GM12878 (cell line): Measurements from ENCODE around the gene GJC1. TPM values are rescaled to one million over a fixed set of nuclear protein-coding genes. Genes with fewer than 3 reads are reported as not detected.

Source experiments
- ATAC-seq: fragments of 200-7000 bp; cut with Tn5 transposase; 3 replicates; pipeline ENCODE4 v1.9.1; 2020; ENCODE audit warnings: mild to moderate bottlenecking, moderate library complexity
- BruUV-seq: library from RNA; stranded (reverse); fragments of 400-500 nt; replicated peaks from 2 replicates; lab custom pipeline; 2021; lab: Mats Ljungman, UMichigan
- CTCF ChIA-PET: fragments of 300-600 bp; sonication (Branson Sonifier 250); formaldehyde crosslinking; extraction: SDS; loops from one replicate; lab custom pipeline; 2021; ENCODE audit warnings: inconsistent platforms; lab: Yijun Ruan, JAX
- POLR2A ChIA-PET: fragments of 350-600 bp; formaldehyde crosslinking; extraction: SDS; loops from one replicate; lab custom pipeline; 2021; ENCODE audit warnings: inconsistent platforms; lab: Charles Lee
- RAD21 ChIA-PET: fragments of 300-600 bp; sonication (Branson Sonifier 250); formaldehyde crosslinking; loops from one replicate; lab custom pipeline; 2023; ENCODE audit warnings: antibody characterized with exemption; ENCODE audit not compliant: unreplicated experiment; lab: Charles Lee
- SMC1A ChIA-PET: fragments of 300-600 bp; sonication (Branson Sonifier 250); formaldehyde crosslinking; loops from one replicate; lab custom pipeline; 2023; ENCODE audit not compliant: unreplicated experiment, uncharacterized antibody; lab: Charles Lee
- DNase-seq: peaks from one replicate; pipeline ENCODE4 v3.0.0-alpha.2; 2011; ENCODE audit warnings: low read depth, low spot score
- FAIRE-seq: peaks from 3 replicates; lab custom pipeline; 2011; peaks lifted over from hg19 to GRCh38; lab: Jason Lieb, UNC
- H2AFZ ChIP-seq: 2 replicates; pipeline ENCODE4 v1.6.0; 2011; ENCODE audit warnings: low read depth, low read length, control low read depth; ENCODE audit not compliant: control insufficient read depth
- H3K27ac ChIP-seq: 2 replicates; pipeline ENCODE4 v1.5.1; 2011; ENCODE audit warnings: control low read depth; ENCODE audit not compliant: control insufficient read depth, insufficient read depth
- H3K27me3 ChIP-seq, 2 experiments: replicated peaks in 1 of 2; 2 replicates each; pipeline versions ENCODE4 v1.6.0 to v1.6.1; 2011; ENCODE audit warnings: low read length in 1 of 2; ENCODE audit not compliant: control insufficient read depth in 2 of 2, insufficient read depth in 2 of 2
- H3K36me3 ChIP-seq, 2 experiments: 2 replicates each; pipeline ENCODE4 v1.5.1; 2011; ENCODE audit warnings: low read length in 1 of 2; ENCODE audit not compliant: control insufficient read depth in 2 of 2, insufficient read depth in 2 of 2
- H3K4me1 ChIP-seq: 2 replicates; pipeline ENCODE4 v1.6.1; 2011; ENCODE audit warnings: mild to moderate bottlenecking, low read length, moderate library complexity, mixed read lengths; ENCODE audit not compliant: control insufficient read depth, insufficient read depth
- H3K4me2 ChIP-seq: 2 replicates; pipeline ENCODE4 v1.6.0; 2011; ENCODE audit warnings: control low read depth; ENCODE audit not compliant: control insufficient read depth, insufficient read depth
- H3K4me3 ChIP-seq: fragments of 200-600 bp; sonication (generic); 2 replicates; pipeline ENCODE4 v1.5.1; 2016
- H3K79me2 ChIP-seq: 2 replicates; pipeline ENCODE4 v1.6.0; 2011; ENCODE audit warnings: low read length; ENCODE audit not compliant: control insufficient read depth, insufficient read depth
- H3K9ac ChIP-seq: 2 replicates; pipeline ENCODE4 v1.8.0; 2011; ENCODE audit warnings: low read length, control low read depth, mixed read lengths; ENCODE audit not compliant: control insufficient read depth, insufficient read depth
- H3K9me3 ChIP-seq: replicated peaks from 3 replicates; pipeline ENCODE4 v1.5.1; 2011; ENCODE audit warnings: mild to moderate bottlenecking, low read length; ENCODE audit not compliant: control insufficient read depth, insufficient read depth
- H4K20me1 ChIP-seq: 2 replicates; pipeline ENCODE4 v1.6.0; 2011; ENCODE audit not compliant: control insufficient read depth, insufficient read depth
- BCL11A ChIP-seq: IDR thresholded peaks from 2 replicates; pipeline ENCODE4 v1.6.1; 2011; ENCODE audit warnings: low read depth, low read length
- CHD1 ChIP-seq: IDR thresholded peaks from 2 replicates; pipeline ENCODE4 v1.6.1; 2012; ENCODE audit warnings: low read depth, low read length, improper control_type of control experiment
- CREM ChIP-seq: IDR thresholded peaks from 2 replicates; pipeline ENCODE4 v1.6.1; 2014; ENCODE audit warnings: antibody characterized with exemption, low read depth
- FOS ChIP-seq: IDR thresholded peaks from 3 replicates; pipeline ENCODE4 v1.6.1; 2011; ENCODE audit warnings: borderline replicate concordance; ENCODE audit not compliant: insufficient read length; ENCODE audit errors: extremely low read depth
- FOXM1 ChIP-seq: IDR thresholded peaks from 2 replicates; pipeline ENCODE4 v1.6.1; 2012; ENCODE audit warnings: low read depth, mild to moderate bottlenecking, inconsistent platforms, low read length, moderate library complexity
- HDGF ChIP-seq: fragments of 450-650 bp; IDR thresholded peaks from 2 replicates; pipeline ENCODE4 v1.6.1; 2016; ENCODE audit warnings: antibody characterized with exemption
- MEF2B ChIP-seq: fragments of 450-650 bp; IDR thresholded peaks from 2 replicates; pipeline ENCODE4 v1.6.1; 2018; ENCODE audit warnings: mild to moderate bottlenecking, moderate library complexity; ENCODE audit not compliant: partially characterized antibody, poor library complexity, severe bottlenecking
- MXI1 ChIP-seq: fragments of 150-350 bp; IDR thresholded peaks from 2 replicates; pipeline ENCODE4 v1.6.1; 2011; ENCODE audit warnings: low read depth, mild to moderate bottlenecking, inconsistent platforms, low read length, improper control_type of control experiment
- MYC ChIP-seq: IDR thresholded peaks from 2 replicates; pipeline ENCODE4 v1.6.1; 2011; ENCODE audit warnings: mild to moderate bottlenecking, low read length, moderate library complexity, inconsistent platforms; ENCODE audit not compliant: insufficient read depth, insufficient replicate concordance, insufficient read length, severe bottlenecking
- NBN ChIP-seq: fragments of 450-650 bp; IDR thresholded peaks from 2 replicates; pipeline ENCODE4 v1.6.1; 2016
- NFYB ChIP-seq: IDR thresholded peaks from 2 replicates; pipeline ENCODE4 v1.6.1; 2011; ENCODE audit warnings: low read depth, mild to moderate bottlenecking, low read length, improper control_type of control experiment, moderate library complexity; ENCODE audit not compliant: insufficient read depth
- POLR2AphosphoS2 ChIP-seq: IDR thresholded peaks from 2 replicates; pipeline ENCODE4 v1.6.1; 2011; ENCODE audit warnings: low read depth, mild to moderate bottlenecking, low read length, improper control_type of control experiment, moderate library complexity
- SIN3A ChIP-seq: IDR thresholded peaks from 2 replicates; pipeline ENCODE4 v1.6.1; 2012; ENCODE audit warnings: low read depth, low read length, improper control_type of control experiment
- SPI1 ChIP-seq: IDR thresholded peaks from 2 replicates; pipeline ENCODE4 v1.6.1; 2011; ENCODE audit warnings: low read depth, mild to moderate bottlenecking, low read length, moderate library complexity, borderline replicate concordance; ENCODE audit not compliant: insufficient read depth
- TAF1 ChIP-seq: IDR thresholded peaks from 2 replicates; pipeline ENCODE4 v1.6.1; 2011; ENCODE audit warnings: mild to moderate bottlenecking, low read depth, low read length, borderline replicate concordance
- TARDBP ChIP-seq: IDR thresholded peaks from 2 replicates; pipeline ENCODE4 v1.6.1; 2016; ENCODE audit warnings: borderline replicate concordance
- YY1 ChIP-seq: IDR thresholded peaks from 2 replicates; pipeline ENCODE4 v1.6.1; 2011; ENCODE audit warnings: low read depth, mild to moderate bottlenecking, low read length
- ZNF384 ChIP-seq: IDR thresholded peaks from 2 replicates; pipeline ENCODE4 v1.6.1; 2012; ENCODE audit warnings: low read depth, mild to moderate bottlenecking, low read length, improper control_type of control experiment, borderline replicate concordance
- WGBS: methylation state at CpG from one replicate; pipeline ENCODE4 v1.1.6; 2016; ENCODE audit warnings: low lambda C conversion rate; ENCODE audit not compliant: insufficient replicate concordance, insufficient coverage; ENCODE audit errors: missing lambda C conversion rate; 5-methylcytosine and 5-hydroxymethylcytosine counted together
- in situ Hi-C: fragments of 300-500 bp; cut with MboI; formaldehyde crosslinking; loops from 9 replicates; pipeline ENCODE4 v1.14.3; 2018; ENCODE audit warnings: mixed read lengths
- intact Hi-C: fragments of 100-400 bp; cut with micrococcal nuclease; formaldehyde crosslinking; loops from one replicate; pipeline ENCODE4 v1.14.2; 2022; ENCODE audit not compliant: unreplicated experiment
- polyA plus RNA-seq, 11 experiments: library from polyadenylated mRNA; depleted of rRNA in 4 of 11; unstranded in 6 of 11; stranded (reverse) in 5 of 11; fragments of >200 nt; fragmentation: Nextera tagmentation in 4 of 11; fragmentation: Illumina TruSeq in 1 of 11; extraction: Ambion mirVana in 4 of 11; extraction: Trizol in 1 of 11; gene quantifications; 1 replicate in 1 of 11; 2 replicates in 10 of 11; pipeline versions ENCODE4 v1.2.1 to v1.2.3, GENCODE V29; 2011 to 2016; ENCODE audit warnings: inconsistent platforms in 2 of 11, missing spikeins in 2 of 11, low read depth in 1 of 11
- total RNA-seq, 4 experiments: library from RNA; depleted of rRNA in 3 of 4; stranded (reverse); fragments of >200 nt in 3 of 4; fragmentation: Illumina TruSeq in 1 of 4; extraction: Trizol in 1 of 4; gene quantifications; 2 replicates each; pipeline versions ENCODE4 v1.2.1 to v1.2.3, GENCODE V29; 2013 to 2021
- TF ChIP-seq, protein P1 (sequence below): fragments of 450-650 bp; IDR thresholded peaks from 2 replicates; pipeline ENCODE4 v1.6.1; 2016; ENCODE audit warnings: mild to moderate bottlenecking
- TF ChIP-seq, protein P2 (sequence below): fragments of 450-650 bp; conservative IDR thresholded peaks from 2 replicates; pipeline ENCODE4 v1.6.1; 2017; ENCODE audit warnings: mild to moderate bottlenecking, moderate library complexity

Gene GJC1
- total and polyA plus RNA-seq, 10 of the 15 experiments (the other 5 are each of a cell fraction or from before 2014, with no cell fraction given): 0.37 to 3.4 (median 0.90) TPM

DNA sequence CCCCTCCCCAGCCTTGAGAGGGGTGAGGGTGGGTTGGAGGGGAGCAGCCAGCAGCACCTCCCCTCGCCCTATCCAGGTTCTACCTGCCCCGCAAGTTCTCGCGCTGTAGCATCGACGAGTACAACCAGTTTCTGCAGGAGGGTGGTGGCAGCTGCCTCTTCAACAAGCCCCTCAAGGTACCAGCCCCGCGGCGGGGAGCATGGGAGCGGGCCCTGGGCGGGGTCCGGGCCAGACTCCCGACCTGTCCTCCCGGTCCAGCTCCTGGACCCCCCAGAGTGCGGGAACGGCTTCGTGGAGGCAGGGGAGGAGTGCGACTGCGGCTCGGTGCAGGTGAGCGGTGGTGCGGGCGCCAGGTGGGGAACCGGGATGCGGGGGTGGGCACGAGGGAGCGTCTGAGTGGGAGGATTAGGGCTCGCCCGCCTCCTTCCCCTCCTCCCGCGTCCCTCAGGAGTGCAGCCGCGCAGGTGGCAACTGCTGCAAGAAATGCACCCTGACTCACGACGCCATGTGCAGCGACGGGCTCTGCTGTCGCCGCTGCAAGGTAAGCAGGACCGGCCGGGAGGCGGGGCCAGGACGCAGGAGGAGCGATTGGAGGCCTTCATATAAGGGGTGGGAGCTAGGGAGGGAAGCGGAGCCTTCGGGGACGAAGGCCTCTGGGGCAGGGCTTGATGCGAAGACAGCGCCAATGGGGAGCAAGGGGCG lies 54.8 kb downstream of the GJC1 start:
- no TSS peak for BruUV-seq
- in situ Hi-C loops: loop anchor here (10.0 kb wide), 1 partner anchor 350 kb away; no protein-coding TSS in a partner anchor
- TF ChIP-seq YY1 (peak; percentile 53; the same call in 1 of the 2 replicates), BCL11A (no peak), TARDBP (no peak), SPI1 (0 out of 2 replicates have a peak, but pooled peaks have one; percentile 10), MYC (no peak), MEF2B (no peak), ZNF384 (no peak), FOS (no peak), CREM (peak; percentile 61; the same call in 1 of the 2 replicates), MXI1 (peak; percentile 88), CHD1 (no peak), HDGF (peak; percentile 99), TAF1 (no peak), FOXM1 (no peak), NFYB (peak; percentile 76; the same call in 1 of the 2 replicates), NBN (no peak), POLR2AphosphoS2 (no peak), SIN3A (0 out of 2 replicates have a peak, but pooled peaks have one; percentile 62)
- TF ChIP-seq, protein P1, sequence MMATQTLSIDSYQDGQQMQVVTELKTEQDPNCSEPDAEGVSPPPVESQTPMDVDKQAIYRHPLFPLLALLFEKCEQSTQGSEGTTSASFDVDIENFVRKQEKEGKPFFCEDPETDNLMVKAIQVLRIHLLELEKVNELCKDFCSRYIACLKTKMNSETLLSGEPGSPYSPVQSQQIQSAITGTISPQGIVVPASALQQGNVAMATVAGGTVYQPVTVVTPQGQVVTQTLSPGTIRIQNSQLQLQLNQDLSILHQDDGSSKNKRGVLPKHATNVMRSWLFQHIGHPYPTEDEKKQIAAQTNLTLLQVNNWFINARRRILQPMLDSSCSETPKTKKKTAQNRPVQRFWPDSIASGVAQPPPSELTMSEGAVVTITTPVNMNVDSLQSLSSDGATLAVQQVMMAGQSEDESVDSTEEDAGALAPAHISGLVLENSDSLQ: peak; percentile 33; the same call in 1 of the 2 replicates
- TF ChIP-seq, protein P2, sequence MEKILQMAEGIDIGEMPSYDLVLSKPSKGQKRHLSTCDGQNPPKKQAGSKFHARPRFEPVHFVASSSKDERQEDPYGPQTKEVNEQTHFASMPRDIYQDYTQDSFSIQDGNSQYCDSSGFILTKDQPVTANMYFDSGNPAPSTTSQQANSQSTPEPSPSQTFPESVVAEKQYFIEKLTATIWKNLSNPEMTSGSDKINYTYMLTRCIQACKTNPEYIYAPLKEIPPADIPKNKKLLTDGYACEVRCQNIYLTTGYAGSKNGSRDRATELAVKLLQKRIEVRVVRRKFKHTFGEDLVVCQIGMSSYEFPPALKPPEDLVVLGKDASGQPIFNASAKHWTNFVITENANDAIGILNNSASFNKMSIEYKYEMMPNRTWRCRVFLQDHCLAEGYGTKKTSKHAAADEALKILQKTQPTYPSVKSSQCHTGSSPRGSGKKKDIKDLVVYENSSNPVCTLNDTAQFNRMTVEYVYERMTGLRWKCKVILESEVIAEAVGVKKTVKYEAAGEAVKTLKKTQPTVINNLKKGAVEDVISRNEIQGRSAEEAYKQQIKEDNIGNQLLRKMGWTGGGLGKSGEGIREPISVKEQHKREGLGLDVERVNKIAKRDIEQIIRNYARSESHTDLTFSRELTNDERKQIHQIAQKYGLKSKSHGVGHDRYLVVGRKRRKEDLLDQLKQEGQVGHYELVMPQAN: 0 out of 2 replicates have a peak, but pooled peaks have one; percentile 15

More for the DNA sequence above, 54.8 kb downstream of the GJC1 start:
- intact Hi-C loops: loop anchor here (1.0 to 10.0 kb wide), 4 partner anchors 90 to 358 kb away; partner anchors contain the start of gene PLCD3
- WGBS: under 1% methylated on average over 46 of the region's 50 CpGs
- peak; percentile 99 for FAIRE-seq
- no peaks in the 10 kb centered on the region for H3K36me3 ChIP-seq
- ChIA-PET POLR2A (interaction anchor here (0.7 kb wide), 2 partner anchors 180 to 376 kb away, joined by 3 to 7 read pairs; no protein-coding TSS in a partner anchor), CTCF (interaction anchor here (0.6 to 12.1 kb wide), 19 partner anchors 11 to 376 kb away, joined by 3 to 175 read pairs (median 4); partner anchors contain the start of genes ACBD4 and PLCD3), RAD21 (interaction anchor here (0.6 to 1.0 kb wide), 14 partner anchors 88 to 554 kb away, joined by 3 to 8 read pairs (median 3); partner anchors contain the start of gene ACBD4), SMC1A (interaction anchor here (1.0 to 3.3 kb wide), 5 partner anchors 59 to 360 kb away, joined by 3 to 19 read pairs (median 5); partner anchors contain the start of gene ACBD4)
- H2AFZ ChIP-seq: peak overlapping the region; percentile 94
- no peaks in the 10 kb centered on the region for H3K9me3 ChIP-seq
- no peaks in the 10 kb centered on the region; the same call in 1 of the 2 replicates for H4K20me1 ChIP-seq
- H3K4me1 ChIP-seq: peaks cover 6% of the 10 kb centered on the region; the same call in 1 of the 2 replicates
- no peak overlapping the region for H3K27ac ChIP-seq
- H3K79me2 ChIP-seq: no peaks in the 10 kb centered on the region
- peak overlapping the region; percentile 76; the same call in 1 of the 2 replicates for H3K4me3 ChIP-seq
- DNase-seq: peak; percentile 91
- peak; percentile 96 for ATAC-seq
- H3K9ac ChIP-seq: no peak overlapping the region; the same call in 1 of the 2 replicates
- H3K27me3 ChIP-seq: no peaks in the 10 kb centered on the region; a peak in 1 of 4 replicates
- peak overlapping the region; percentile 100 for H3K4me2 ChIP-seq
